OCI-LY3 (cell line): Measurements from ENCODE around the gene PTGIS.

ENCODE experiments used
- H2AFZ ChIP-seq: fragments of 200-600, 300-600 bp; shearing (Covaris generic); 2 replicates; pipeline ENCODE4 v1.6.0; 2014; ENCODE audit warnings: antibody characterized with exemption, low read depth, low read length
- H3K27ac ChIP-seq: fragments of 200-600, 300-600 bp; sonication (generic); 2 replicates; pipeline ENCODE4 v1.5.1; 2014; ENCODE audit warnings: mild to moderate bottlenecking, low read length, moderate library complexity, mixed read lengths
- H3K27me3 ChIP-seq: fragments of 200-600, 300-600 bp; sonication (generic); 2 replicates; pipeline ENCODE4 v1.6.1; 2014; ENCODE audit warnings: low read depth, low read length, mixed read lengths
- H3K36me3 ChIP-seq: fragments of 200-600, 300-600 bp; sonication (generic); replicated peaks from 2 replicates; pipeline ENCODE3; 2014; ENCODE audit warnings: low read depth, low read length, mixed read lengths
- H3K4me1 ChIP-seq: fragments of 300-600, 200-600 bp; sonication (generic); 2 replicates; pipeline ENCODE4 v1.6.1; 2014; ENCODE audit warnings: low read length, mixed read lengths
- H3K4me2 ChIP-seq: fragments of 200-600, 300-600 bp; sonication (generic); 2 replicates; pipeline ENCODE4 v1.6.1; 2014; ENCODE audit warnings: low read length, mixed read lengths
- H3K4me3 ChIP-seq: fragments of 300-600, 200-600 bp; sonication (generic); 2 replicates; pipeline ENCODE4 v1.5.1; 2014; ENCODE audit warnings: antibody characterized with exemption, mild to moderate bottlenecking, low read length, moderate library complexity
- H3K79me2 ChIP-seq: fragments of 300-600, 200-600 bp; shearing (Covaris generic); 2 replicates; pipeline ENCODE4 v1.6.1; 2014; ENCODE audit warnings: mild to moderate bottlenecking, low read length, mixed read lengths
- H3K9ac ChIP-seq: fragments of 300-600, 200-600 bp; shearing (Covaris generic); 2 replicates; pipeline ENCODE4 v1.6.0; 2014; ENCODE audit warnings: mild to moderate bottlenecking, low read length, moderate library complexity
- H3K9me3 ChIP-seq: fragments of 200-600, 300-600 bp; shearing (Covaris generic); 2 replicates; pipeline ENCODE4 v1.6.1; 2014; ENCODE audit warnings: low read length, mixed read lengths; ENCODE audit not compliant: insufficient read depth
- H4K20me1 ChIP-seq: fragments of 200-600, 300-600 bp; sonication (generic); 2 replicates; pipeline ENCODE4 v1.6.1; 2016; ENCODE audit warnings: low read length, mixed read lengths; ENCODE audit not compliant: insufficient read depth
- CTCF ChIP-seq: fragments of 200-600, 300-600 bp; sonication (generic); IDR thresholded peaks from 2 replicates; pipeline ENCODE4 v1.5.1; 2014; ENCODE audit warnings: antibody characterized with exemption, low read length, low read depth
- EZH2phosphoT487 ChIP-seq: fragments of 200-600 bp; shearing (Covaris generic); IDR thresholded peaks from 2 replicates; pipeline ENCODE4 v1.6.1; 2018; ENCODE audit warnings: antibody characterized with exemption, mixed run types, low read depth

Gene PTGIS

GRCh38 chr20:49526568-49526967 is 41.4 kb downstream of the PTGIS start:
- Histone ChIP-seq H3K9ac (no peak overlapping the region), H3K79me2 (no peaks in the 10 kb centered on the region), H3K36me3 (no peaks in the 10 kb centered on the region), H2AFZ (no peak overlapping the region), H3K27me3 (peaks cover 19% of the 10 kb centered on the region), H3K9me3 (0 out of 2 replicates have a peak, but pooled peaks cover 5% of the 10 kb centered on the region), H4K20me1 (no peaks in the 10 kb centered on the region), H3K4me2 (no peak overlapping the region; the same call in 1 of the 2 replicates), H3K4me1 (peaks cover 7% of the 10 kb centered on the region), H3K27ac (no peak overlapping the region), H3K4me3 (no peak overlapping the region)
- TF ChIP-seq EZH2phosphoT487: no peak
- TF ChIP-seq CTCF: no peak

GRCh38 chr20:49526056-49526455 is 41.9 kb downstream of the PTGIS start:
- no peaks in the 10 kb centered on the region for H3K36me3 ChIP-seq
- H3K4me1 ChIP-seq: peaks cover 7% of the 10 kb centered on the region
- no peak overlapping the region for H3K4me3 ChIP-seq
- TF ChIP-seq EZH2phosphoT487: no peak
- TF ChIP-seq CTCF: no peak
- H2AFZ ChIP-seq: no peak overlapping the region
- H3K4me2 ChIP-seq: no peak overlapping the region
- peaks cover 24% of the 10 kb centered on the region for H3K27me3 ChIP-seq
- H4K20me1 ChIP-seq: no peaks in the 10 kb centered on the region
- H3K79me2 ChIP-seq: no peaks in the 10 kb centered on the region
- 0 out of 2 replicates have a peak, but pooled peaks cover 5% of the 10 kb centered on the region for H3K9me3 ChIP-seq
- H3K9ac ChIP-seq: no peak overlapping the region
- no peak overlapping the region for H3K27ac ChIP-seq

GRCh38 chr20:49523767-49524360 is 44.1 kb downstream of the PTGIS start:
- Histone ChIP-seq H3K4me2 (no peak overlapping the region), H3K4me1 (peaks cover 7% of the 10 kb centered on the region), H3K79me2 (no peaks in the 10 kb centered on the region), H4K20me1 (no peaks in the 10 kb centered on the region), H3K27ac (no peak overlapping the region), H3K36me3 (no peaks in the 10 kb centered on the region), H3K4me3 (no peak overlapping the region), H3K27me3 (peaks cover 18% of the 10 kb centered on the region), H2AFZ (no peak overlapping the region), H3K9me3 (0 out of 2 replicates have a peak, but pooled peaks cover 5% of the 10 kb centered on the region), H3K9ac (no peak overlapping the region)
- TF ChIP-seq CTCF: no peak
- TF ChIP-seq EZH2phosphoT487: no peak

- Histone ChIP-seq H2AFZ (no peak overlapping the region), H3K9me3 (0 out of 2 replicates have a peak, but pooled peaks cover 5% of the 10 kb centered on the region), H3K27ac (no peak overlapping the region), H3K4me3 (no peak overlapping the region), H3K4me1 (peaks cover under 1% of the 10 kb centered on the region; the same call in 1 of the 2 replicates), H3K27me3 (peaks cover 30% of the 10 kb centered on the region), H3K36me3 (no peaks in the 10 kb centered on the region), H4K20me1 (no peaks in the 10 kb centered on the region), H3K79me2 (no peaks in the 10 kb centered on the region), H3K9ac (no peak overlapping the region), H3K4me2 (no peak overlapping the region)
- TF ChIP-seq EZH2phosphoT487 (no peak), CTCF (no peak)
Measured at GRCh38 chr20:49521356-49521755, 46.6 kb downstream of the PTGIS start.
